ENCODE data around the gene LSP1.

LSP1 gene

GRCh38 chr11:1838077-1838425, 14.8 kb upstream of the LSP1 start:
- no peak for DNase-seq

GRCh38 chr11:1838426-1839144, 14.3 kb upstream of the LSP1 start, which contains the start of gene TNNI2:
Gene TNNI2 (plus strand): TSS chr11:1838981. CDS start chr11:1839697, 716 bp downstream.
- DNase-seq: no peak

- DNase-seq: no peak
These were observed 13.5 kb upstream of the LSP1 start for GRCh38 chr11:1839204-1839923.

- DNase-seq: no peak
These were observed 12.7 kb upstream of the LSP1 start for GRCh38 chr11:1839924-1840779.

DNA sequence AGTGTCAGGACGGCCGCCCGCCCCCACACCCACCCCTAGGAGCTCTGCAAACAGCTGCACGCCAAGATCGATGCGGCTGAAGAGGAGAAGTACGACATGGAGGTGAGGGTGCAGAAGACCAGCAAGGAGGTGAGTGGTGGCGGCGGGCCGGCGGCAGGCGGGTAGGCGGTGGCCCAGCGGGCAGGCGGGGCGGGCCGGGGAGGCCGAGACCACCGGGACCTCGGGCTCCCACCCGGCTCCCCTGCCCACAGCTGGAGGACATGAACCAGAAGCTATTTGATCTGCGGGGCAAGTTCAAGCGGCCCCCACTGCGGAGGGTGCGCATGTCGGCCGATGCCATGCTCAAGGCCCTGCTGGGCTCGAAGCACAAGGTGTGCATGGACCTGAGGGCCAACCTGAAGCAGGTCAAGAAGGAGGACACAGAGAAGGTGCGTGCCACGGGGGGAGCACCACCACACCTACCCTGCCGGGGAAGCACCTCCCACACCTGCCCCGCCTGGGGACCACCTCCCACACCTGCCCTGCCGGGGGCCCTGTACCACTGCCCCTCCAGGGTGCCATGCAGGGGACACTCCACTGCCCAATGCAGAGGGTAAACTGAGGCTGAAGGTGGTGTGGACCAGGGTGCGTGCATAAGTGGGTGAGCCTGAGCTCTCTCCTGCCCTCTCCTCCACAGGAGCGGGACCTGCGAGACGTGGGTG, 12.0 kb upstream of the LSP1 start:
- DNase-seq: no peak

DNA sequence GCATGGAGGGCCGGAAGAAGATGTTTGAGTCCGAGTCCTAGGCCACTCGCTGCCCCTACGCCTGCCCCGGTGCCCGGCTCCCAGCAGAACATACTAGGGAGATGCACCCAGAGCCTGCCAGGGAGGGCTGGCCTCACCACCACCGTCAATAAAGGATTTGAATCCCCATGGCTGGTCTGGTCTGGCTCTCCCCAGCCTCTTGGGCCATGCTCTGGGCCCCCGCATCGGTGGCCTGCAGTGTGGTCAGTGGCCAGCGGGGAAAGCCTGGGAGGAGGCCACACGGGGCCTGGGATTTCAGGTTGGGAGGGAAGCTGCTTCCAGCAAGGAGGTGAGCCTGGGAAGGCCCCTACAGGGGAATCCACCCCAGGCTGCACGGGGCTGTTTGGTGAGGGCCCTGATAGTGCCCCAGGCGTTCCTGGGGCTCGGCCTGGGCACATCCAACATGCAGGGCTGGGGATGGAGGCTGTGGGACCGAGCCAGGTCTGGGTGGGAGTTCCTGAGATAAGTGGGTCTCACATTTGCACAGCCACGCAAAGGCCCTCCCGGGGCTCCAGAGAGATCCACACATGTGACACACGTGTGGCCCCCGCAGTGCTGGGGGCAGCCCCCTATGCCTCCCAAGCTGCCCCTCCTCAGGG, 11.3 kb upstream of the LSP1 start:
- no peak for DNase-seq

DNA sequence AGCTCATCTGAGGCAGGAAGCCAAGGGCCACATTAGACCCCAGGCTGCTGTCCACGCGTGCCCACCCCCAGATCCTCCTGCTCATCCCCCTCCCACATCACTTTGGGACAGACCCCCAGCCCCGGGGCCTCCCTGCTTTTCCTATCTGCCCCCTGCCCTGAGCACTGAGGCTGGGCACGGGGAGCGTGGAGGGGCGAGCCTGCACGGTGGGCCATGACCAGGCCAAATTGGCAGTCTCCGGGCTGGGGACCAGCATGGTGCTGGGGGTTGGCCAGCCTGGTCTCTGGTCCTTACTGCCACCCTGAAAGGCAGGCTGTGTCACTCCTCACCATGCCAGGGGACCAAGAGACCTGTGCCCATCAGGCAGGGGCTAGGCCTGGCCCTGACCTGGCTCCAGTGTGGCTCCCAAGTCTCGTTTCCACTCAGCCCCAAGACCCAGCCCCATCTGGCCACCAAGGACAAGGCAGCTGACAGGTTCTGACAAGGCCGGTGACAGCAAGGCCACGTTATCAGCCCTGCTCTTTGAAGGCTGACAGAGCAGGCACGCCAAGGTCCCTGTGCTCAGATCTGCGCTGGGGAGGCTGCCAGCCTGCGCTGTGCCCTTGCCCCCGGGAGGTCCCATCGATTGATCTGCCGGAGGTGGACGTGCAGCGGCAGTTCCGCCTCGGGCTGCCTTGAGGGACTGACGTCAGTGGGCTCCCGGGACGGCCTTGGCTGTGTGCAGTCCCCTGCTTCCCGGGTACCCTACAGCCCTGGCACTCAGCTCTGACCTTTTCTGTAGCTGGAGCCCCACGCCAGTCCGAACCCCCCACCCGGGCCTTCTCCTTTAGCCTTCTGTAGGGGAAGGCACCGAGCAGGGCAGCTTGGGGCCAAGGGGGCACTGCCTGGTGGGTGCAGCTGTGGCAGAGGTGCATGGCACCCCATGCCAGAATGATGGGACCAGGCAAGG, 10.5 kb upstream of the LSP1 start:
- no peak for DNase-seq

- DNase-seq: no peak
These were observed 9.8 kb upstream of the LSP1 start for GRCh38 chr11:1843098-1843473.

GRCh38 chr11:1843796-1844195, 9.1 kb upstream of the LSP1 start:
- no peak for DNase-seq

DNA sequence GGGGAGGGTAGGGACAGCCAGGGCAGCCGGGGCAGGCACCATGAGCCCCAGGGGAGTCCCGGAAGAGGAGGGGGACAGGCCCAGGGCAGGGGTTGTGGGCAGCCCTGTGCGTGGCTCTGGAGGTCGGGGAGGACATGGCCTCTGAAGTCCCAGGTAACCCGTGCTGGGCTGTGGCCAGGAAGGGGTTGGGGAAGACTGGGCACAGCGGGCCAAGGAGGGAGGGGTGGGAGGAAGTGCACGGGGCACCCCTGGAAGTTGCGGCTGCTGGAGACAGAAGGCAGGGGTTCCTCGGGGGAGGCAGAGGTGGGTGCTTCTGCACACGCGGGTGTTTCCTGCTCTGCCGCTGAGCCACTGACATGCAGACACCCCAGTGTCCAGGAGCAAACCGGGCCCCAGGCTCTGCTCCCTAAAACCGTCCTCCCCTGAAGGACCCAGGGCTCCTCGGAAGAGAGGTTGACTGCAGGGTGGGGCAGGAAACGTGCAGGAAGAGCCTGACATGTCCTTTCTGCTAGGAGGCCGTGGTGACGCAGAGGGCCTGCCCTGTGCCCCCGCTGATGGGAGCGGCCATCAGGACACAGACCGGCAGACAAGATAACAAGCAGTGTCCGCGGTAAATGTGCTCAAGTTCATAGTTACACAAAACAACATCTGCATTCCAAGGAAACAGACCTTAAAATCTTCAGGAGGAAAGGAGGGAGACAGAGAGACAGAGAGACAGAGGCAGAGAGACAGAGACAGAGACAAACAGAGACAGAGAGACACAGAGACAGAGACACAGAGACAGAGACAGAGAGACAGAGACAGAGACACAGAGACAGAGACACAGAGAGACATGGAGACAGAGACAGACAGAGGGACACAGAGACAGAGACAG, 8.4 kb upstream of the LSP1 start:
- no peak for DNase-seq

DNA sequence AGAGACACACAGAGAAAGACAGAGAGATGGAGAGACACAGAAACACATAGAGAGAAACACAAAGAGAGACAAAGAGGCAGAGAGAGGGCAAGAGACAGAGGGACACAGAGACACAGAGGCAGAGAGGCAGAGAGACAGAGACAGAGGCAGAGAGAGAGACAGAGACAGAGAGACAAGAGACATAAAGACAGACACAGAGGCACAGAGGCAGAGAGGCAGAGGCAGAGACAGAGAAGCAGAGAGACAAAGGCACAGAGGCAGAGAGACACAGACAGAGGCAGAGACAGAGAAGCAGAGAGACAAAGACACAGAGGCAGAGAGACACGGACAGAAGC, 7.8 kb upstream of the LSP1 start:
- no peak for DNase-seq

GRCh38 chr11:1845561-1846452, 7.1 kb upstream of the LSP1 start:
- no peak for DNase-seq

DNA sequence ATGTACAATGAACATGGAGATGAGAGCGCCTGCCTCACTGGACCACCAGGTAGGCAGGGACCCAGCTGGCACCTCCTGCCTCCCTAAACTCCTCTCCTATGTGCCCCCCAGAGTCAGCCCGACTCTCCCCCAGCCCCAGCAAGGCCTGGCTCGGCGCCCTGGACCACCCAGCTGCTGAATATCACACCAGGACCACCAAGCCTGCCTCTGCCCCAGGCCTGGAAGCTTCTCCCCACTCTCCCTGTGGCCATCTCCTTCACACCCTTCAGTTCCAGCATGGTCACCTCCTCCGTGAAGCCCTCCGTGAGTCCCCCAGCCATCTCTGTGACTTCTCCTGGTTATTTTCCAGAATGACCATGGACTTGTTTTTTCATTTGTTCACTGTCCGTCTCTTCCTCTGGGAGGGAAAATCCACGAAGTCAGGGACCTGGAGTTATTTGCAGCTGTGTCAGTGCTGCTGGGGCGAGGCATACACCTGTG, 6.4 kb upstream of the LSP1 start:
- DNase-seq: no peak

- no peak for DNase-seq
These were observed 5.7 kb upstream of the LSP1 start for GRCh38 chr11:1847006-1847735.

GRCh38 chr11:1847926-1848639, 4.8 kb upstream of the LSP1 start:
- no peak for DNase-seq

GRCh38 chr11:1848640-1849430, 4.0 kb upstream of the LSP1 start:
- no peak for DNase-seq

Data from NCI-H345 (cell line).